HepG2 (cell line): ENCODE data around the gene C7orf57. TPM values are rescaled to one million over a fixed set of nuclear protein-coding genes. Genes with fewer than 3 reads are reported as not detected.
A peak's percentile ranks its signal among the peaks of the same experiment; 100 is the strongest.

Experiments
- ARNTL ChIP-seq: sonication (generic); formaldehyde crosslinking; IDR thresholded peaks from 2 replicates; pipeline ENCODE4 v1.4.0; 2020; ENCODE audit warnings: mild to moderate bottlenecking, missing genetic modification reagents
- HDAC2 ChIP-seq: sonication (generic); formaldehyde crosslinking; IDR thresholded peaks from 2 replicates; pipeline ENCODE4 v1.4.0; 2020; ENCODE audit warnings: missing genetic modification reagents
- MEF2D ChIP-seq: sonication (generic); formaldehyde crosslinking; IDR thresholded peaks from 2 replicates; pipeline ENCODE4 v1.5.1; 2020; ENCODE audit warnings: mild to moderate bottlenecking, missing genetic modification reagents
- polyA plus RNA-seq, 8 experiments: library from polyadenylated mRNA; depleted of rRNA in 3 of 8; stranded (reverse) in 7 of 8; unstranded in 1 of 8; fragments of >200 nt; fragmentation: Illumina TruSeq in 4 of 8; extraction: Trizol in 4 of 8; gene quantifications; 2 replicates each; pipeline versions ENCODE4 v1.2.1 to v1.2.3, GENCODE V29; 2011 to 2016; ENCODE audit warnings: low read depth in 4 of 8, missing spikeins in 1 of 8, mixed read lengths in 1 of 8; ENCODE audit not compliant: insufficient read depth in 1 of 8
- total RNA-seq, 5 experiments: library from RNA; depleted of rRNA; stranded (reverse); fragments of >200 nt; fragmentation: Illumina TruSeq; extraction: Trizol; gene quantifications; 2 replicates each; pipeline ENCODE4 v1.2.3, GENCODE V29; 2016; ENCODE audit warnings: low read depth in 1 of 5
- TF ChIP-seq, protein P1 (sequence below), 2 experiments: fragments of 450-650 bp in 1 of 2; sonication (generic) in 1 of 2; formaldehyde crosslinking in 1 of 2; IDR thresholded peaks; 2 replicates each; pipeline versions ENCODE4 v1.6.1 to v1.8.0; 2016 to 2022; ENCODE audit warnings: antibody characterized with exemption in 1 of 2, mild to moderate bottlenecking in 1 of 2, missing genetic modification reagents in 1 of 2

Gene C7orf57
- total and polyA plus RNA-seq, 2 of the 13 experiments (the other 11 are each of a cell fraction or from before 2014, with no cell fraction given): not detected

DNA sequence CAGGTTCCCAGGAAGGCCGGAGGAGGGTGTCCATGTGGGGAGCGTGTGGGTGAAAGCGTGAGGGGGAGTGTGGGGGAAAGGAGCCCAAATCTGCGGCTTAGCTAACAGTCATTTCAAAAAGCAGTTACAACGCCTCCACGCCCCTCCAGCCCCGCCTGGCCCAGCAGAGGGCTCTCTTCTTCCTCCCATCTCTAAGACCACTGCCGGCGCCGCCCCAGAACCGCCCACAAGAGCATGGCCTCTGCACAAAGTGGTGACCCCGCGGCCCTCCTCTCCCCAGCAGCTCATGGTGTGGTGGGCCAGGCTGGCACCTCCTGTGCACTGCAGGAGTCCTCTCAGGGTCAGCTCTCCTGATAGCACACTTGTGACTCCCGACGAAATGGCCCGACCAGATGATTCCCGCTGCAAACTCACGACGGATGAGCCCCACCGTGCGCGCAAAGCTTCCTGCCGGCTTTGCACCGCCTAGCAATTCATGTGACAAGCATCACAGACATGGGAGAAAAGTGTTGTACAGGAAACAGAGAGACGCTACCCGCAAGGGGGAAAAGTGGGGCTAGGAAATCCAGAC, 43.5 kb upstream of the C7orf57 start (continued):
- TF ChIP-seq, protein P1, sequence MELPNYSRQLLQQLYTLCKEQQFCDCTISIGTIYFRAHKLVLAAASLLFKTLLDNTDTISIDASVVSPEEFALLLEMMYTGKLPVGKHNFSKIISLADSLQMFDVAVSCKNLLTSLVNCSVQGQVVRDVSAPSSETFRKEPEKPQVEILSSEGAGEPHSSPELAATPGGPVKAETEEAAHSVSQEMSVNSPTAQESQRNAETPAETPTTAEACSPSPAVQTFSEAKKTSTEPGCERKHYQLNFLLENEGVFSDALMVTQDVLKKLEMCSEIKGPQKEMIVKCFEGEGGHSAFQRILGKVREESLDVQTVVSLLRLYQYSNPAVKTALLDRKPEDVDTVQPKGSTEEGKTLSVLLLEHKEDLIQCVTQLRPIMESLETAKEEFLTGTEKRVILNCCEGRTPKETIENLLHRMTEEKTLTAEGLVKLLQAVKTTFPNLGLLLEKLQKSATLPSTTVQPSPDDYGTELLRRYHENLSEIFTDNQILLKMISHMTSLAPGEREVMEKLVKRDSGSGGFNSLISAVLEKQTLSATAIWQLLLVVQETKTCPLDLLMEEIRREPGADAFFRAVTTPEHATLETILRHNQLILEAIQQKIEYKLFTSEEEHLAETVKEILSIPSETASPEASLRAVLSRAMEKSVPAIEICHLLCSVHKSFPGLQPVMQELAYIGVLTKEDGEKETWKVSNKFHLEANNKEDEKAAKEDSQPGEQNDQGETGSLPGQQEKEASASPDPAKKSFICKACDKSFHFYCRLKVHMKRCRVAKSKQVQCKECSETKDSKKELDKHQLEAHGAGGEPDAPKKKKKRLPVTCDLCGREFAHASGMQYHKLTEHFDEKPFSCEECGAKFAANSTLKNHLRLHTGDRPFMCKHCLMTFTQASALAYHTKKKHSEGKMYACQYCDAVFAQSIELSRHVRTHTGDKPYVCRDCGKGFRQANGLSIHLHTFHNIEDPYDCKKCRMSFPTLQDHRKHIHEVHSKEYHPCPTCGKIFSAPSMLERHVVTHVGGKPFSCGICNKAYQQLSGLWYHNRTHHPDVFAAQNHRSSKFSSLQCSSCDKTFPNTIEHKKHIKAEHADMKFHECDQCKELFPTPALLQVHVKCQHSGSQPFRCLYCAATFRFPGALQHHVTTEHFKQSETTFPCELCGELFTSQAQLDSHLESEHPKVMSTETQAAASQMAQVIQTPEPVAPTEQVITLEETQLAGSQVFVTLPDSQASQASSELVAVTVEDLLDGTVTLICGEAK (IDR thresholded peaks at IDR 0.05): no peak
- TF ChIP-seq, protein P1 (CRISPR knock-in tag; IDR thresholded peaks at IDR 0.05): peak; percentile 49; the same call in 1 of the 2 replicates
- TF ChIP-seq HDAC2 (CRISPR knock-in tag): peak; percentile 63; the same call in 1 of the 2 replicates
- TF ChIP-seq MEF2D (CRISPR knock-in tag): peak; percentile 67; the same call in 1 of the 2 replicates
- peak; percentile 35; the same call in 1 of the 2 replicates for TF ChIP-seq ARNTL
